Vagina (tissue), 2 donors: ENCODE measurements around the gene SERPINE3.

Experiments
- CTCF ChIP-seq, 3 experiments: fragments of 450-650 bp in 2 of 3; fragments of 200-600 bp in 1 of 3; sonication (generic) in 1 of 3; IDR thresholded peaks; one replicate each; pipeline ENCODE4 v1.5.1; 2017 to 2019; ENCODE audit warnings: antibody characterized with exemption in 3 of 3, mild to moderate bottlenecking in 2 of 3, moderate library complexity in 2 of 3
- POLR2A ChIP-seq, 2 donors: fragments of 450-650 bp; IDR thresholded peaks; one replicate each; pipeline ENCODE4 v1.6.1; 2017; ENCODE audit warnings: antibody characterized with exemption in 2 of 2, mild to moderate bottlenecking in 2 of 2, moderate library complexity in 2 of 2

DNA sequence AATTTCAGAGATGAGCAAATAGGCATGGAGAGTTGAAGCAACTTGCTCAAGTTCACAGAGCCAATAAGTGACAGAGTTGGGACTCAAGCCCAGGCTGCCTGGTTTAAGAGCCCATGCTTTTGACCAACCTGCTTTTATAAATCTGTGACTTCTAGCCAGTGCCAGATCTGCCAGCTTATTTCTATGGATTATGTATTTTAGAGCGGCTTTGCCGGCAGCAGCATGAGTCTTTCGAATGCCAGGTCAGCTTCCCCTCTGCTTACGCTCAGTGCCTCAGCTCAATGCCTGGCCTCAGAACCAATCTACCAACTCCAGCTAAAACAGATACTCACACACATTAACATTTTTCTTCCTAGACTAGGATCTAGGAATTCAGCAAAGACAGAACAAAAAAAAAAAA lies 2.3 kb downstream of the SERPINE3 start:
- TF ChIP-seq CTCF (IDR thresholded peaks at IDR 0.05) (no peak), POLR2A (IDR thresholded peaks at IDR 0.05) (no peak)
